IPS-18c (cell line): ENCODE data around the gene ZNG1A.
"Not testable (repeated sequence)": the region's sequence is repeated elsewhere in the genome, so short reads cannot be mapped to it uniquely, and the experiment has no call there.

Experiments used
- H3K4me3 ChIP-seq: 2 replicates; pipeline ENCODE4 v1.7.0; 2013; ENCODE audit warnings: low read depth, mild to moderate bottlenecking, low read length, moderate library complexity; ENCODE audit not compliant: insufficient read depth
- H3K9me3 ChIP-seq: one replicate; pipeline ENCODE4 v1.6.1; 2013; ENCODE audit warnings: mild to moderate bottlenecking, low read length, moderate library complexity; ENCODE audit not compliant: control insufficient read depth, insufficient read depth

ZNG1A gene

GRCh38 chr9:110672-111071, 68.2 kb downstream of the ZNG1A start:
- H3K9me3 ChIP-seq, H3K4me3 ChIP-seq: not testable (repeated sequence)

- H3K4me3 ChIP-seq, H3K9me3 ChIP-seq: not testable (repeated sequence)
Measured at GRCh38 chr9:109540-109939, 69.3 kb downstream of the ZNG1A start.

- not testable (repeated sequence) for H3K9me3 ChIP-seq, H3K4me3 ChIP-seq
Measured at GRCh38 chr9:108742-109495, 69.9 kb downstream of the ZNG1A start.

GRCh38 chr9:105991-106390, 72.9 kb downstream of the ZNG1A start:
- H3K4me3 ChIP-seq: not testable (repeated sequence)

GRCh38 chr9:100430-100829, 78.4 kb downstream of the ZNG1A start:
- not testable (repeated sequence) for H3K4me3 ChIP-seq, H3K9me3 ChIP-seq

More at GRCh38 chr9:105991-106390, 72.9 kb downstream of the ZNG1A start:
- not testable (repeated sequence) for H3K9me3 ChIP-seq

- not testable (repeated sequence) for H3K9me3 ChIP-seq, H3K4me3 ChIP-seq
Measured at GRCh38 chr9:99867-100266, 79.0 kb downstream of the ZNG1A start.

GRCh38 chr9:98775-99174, 80.1 kb downstream of the ZNG1A start:
- H3K4me3 ChIP-seq, H3K9me3 ChIP-seq: not testable (repeated sequence)

- not testable (repeated sequence) for H3K4me3 ChIP-seq, H3K9me3 ChIP-seq
Measured at GRCh38 chr9:94992-95391, 83.9 kb downstream of the ZNG1A start.

- H3K9me3 ChIP-seq, H3K4me3 ChIP-seq: not testable (repeated sequence)
Measured at GRCh38 chr9:94323-94722, 84.5 kb downstream of the ZNG1A start.

GRCh38 chr9:93909-94308, 84.9 kb downstream of the ZNG1A start:
- not testable (repeated sequence) for H3K9me3 ChIP-seq, H3K4me3 ChIP-seq

- not testable (repeated sequence) for H3K4me3 ChIP-seq, H3K9me3 ChIP-seq
Measured at GRCh38 chr9:90851-91250, 88.0 kb downstream of the ZNG1A start.

GRCh38 chr9:88396-89037, 90.3 kb downstream of the ZNG1A start:
- H3K9me3 ChIP-seq, H3K4me3 ChIP-seq: not testable (repeated sequence)

- not testable (repeated sequence) for H3K4me3 ChIP-seq, H3K9me3 ChIP-seq
Measured at GRCh38 chr9:87860-88259, 91.0 kb downstream of the ZNG1A start.

- H3K4me3 ChIP-seq, H3K9me3 ChIP-seq: not testable (repeated sequence)
Measured at GRCh38 chr9:87105-87504, 91.8 kb downstream of the ZNG1A start.

GRCh38 chr9:86697-87096, 92.2 kb downstream of the ZNG1A start:
- H3K4me3 ChIP-seq, H3K9me3 ChIP-seq: not testable (repeated sequence)

- not testable (repeated sequence) for H3K9me3 ChIP-seq
Measured at GRCh38 chr9:82932-83689, 95.7 kb downstream of the ZNG1A start.

GRCh38 chr9:78333-78732, 100.5 kb downstream of the ZNG1A start:
- H3K4me3 ChIP-seq, H3K9me3 ChIP-seq: not testable (repeated sequence)

More at GRCh38 chr9:82932-83689, 95.7 kb downstream of the ZNG1A start:
- H3K4me3 ChIP-seq: not testable (repeated sequence)

GRCh38 chr9:76389-76788, 102.5 kb downstream of the ZNG1A start:
- not testable (repeated sequence) for H3K4me3 ChIP-seq, H3K9me3 ChIP-seq
